Naive thymus-derived CD4-positive, alpha-beta T cell (primary cell): ENCODE measurements around the gene NRP1. TPM values are rescaled to one million over a fixed set of nuclear protein-coding genes. Genes with fewer than 3 reads are reported as not detected.

Source experiments
- ATAC-seq: fragments of 150-1000 bp; cut with Tn5 transposase; 2 replicates; pipeline ENCODE4 v1.10.0; 2021; ENCODE audit warnings: mild to moderate bottlenecking, moderate library complexity
- CTCF ChIA-PET: fragments of 350-600 bp; sonication (Branson Sonifier 250); formaldehyde crosslinking; loops from one replicate; lab custom pipeline; 2021; ENCODE audit warnings: antibody characterized with exemption; lab: Charles Lee
- POLR2A ChIA-PET: fragments of 350-600 bp; sonication (Branson Sonifier 250); formaldehyde crosslinking; loops from one replicate; lab custom pipeline; 2021; ENCODE audit warnings: antibody characterized with exemption, inconsistent platforms; lab: Charles Lee
- DNase-seq, 9 donors: peaks; one replicate each; pipeline versions ENCODE4 v3.0.0 to v3.0.0-alpha.2; 2020 to 2022; ENCODE audit warnings: mixed read lengths in 1 of 9
- H3K27ac ChIP-seq: one replicate; pipeline ENCODE4 v1.7.0; 2013; ENCODE audit warnings: mild to moderate bottlenecking, low read depth, low read length, moderate library complexity
- H3K27me3 ChIP-seq, 2 donors: one replicate each; pipeline ENCODE4 v1.7.0; 2013; ENCODE audit warnings: low read length in 2 of 2, mild to moderate bottlenecking in 2 of 2, moderate library complexity in 2 of 2; ENCODE audit not compliant: control insufficient read depth in 2 of 2, insufficient read depth in 2 of 2
- H3K36me3 ChIP-seq, 3 experiments: 1 replicate in 2 of 3; 2 replicates in 1 of 3; pipeline ENCODE4 v1.7.0; 2013; ENCODE audit warnings: low read length in 3 of 3, mild to moderate bottlenecking in 3 of 3, moderate library complexity in 1 of 3; ENCODE audit not compliant: insufficient read depth in 3 of 3, control insufficient read depth in 2 of 3
- H3K4me1 ChIP-seq, 2 donors: one replicate each; pipeline ENCODE4 v1.7.0; 2013; ENCODE audit warnings: low read length in 2 of 2, mild to moderate bottlenecking in 2 of 2, moderate library complexity in 1 of 2; ENCODE audit not compliant: control insufficient read depth in 2 of 2, insufficient read depth in 2 of 2
- H3K4me3 ChIP-seq: 2 replicates; pipeline ENCODE4 v1.7.0; 2013; ENCODE audit warnings: mild to moderate bottlenecking, low read length
- H3K9me3 ChIP-seq, 3 experiments: 1 replicate in 2 of 3; 2 replicates in 1 of 3; pipeline ENCODE4 v1.7.0; 2013; ENCODE audit warnings: low read length in 3 of 3; ENCODE audit not compliant: control insufficient read depth in 2 of 3
- H3K27ac Mint-ChIP-seq, 9 donors: one replicate each; pipeline ENCODE4 v1.8.0; 2020 to 2022; ENCODE audit warnings: mixed read lengths in 9 of 9, mild to moderate bottlenecking in 8 of 9, moderate library complexity in 5 of 9, inconsistent platforms in 2 of 9
- H3K27me3 Mint-ChIP-seq, 5 donors: one replicate each; pipeline ENCODE4 v1.8.0; 2021 to 2022; ENCODE audit warnings: mixed read lengths in 5 of 5, mild to moderate bottlenecking in 1 of 5
- H3K36me3 Mint-ChIP-seq, 5 donors: one replicate each; pipeline ENCODE4 v1.8.0; 2020 to 2022; ENCODE audit warnings: mixed read lengths in 5 of 5, mild to moderate bottlenecking in 3 of 5, inconsistent platforms in 1 of 5
- H3K4me1 Mint-ChIP-seq, 7 donors: one replicate each; pipeline ENCODE4 v1.8.0; 2020 to 2022; ENCODE audit warnings: mixed read lengths in 7 of 7, mild to moderate bottlenecking in 3 of 7, inconsistent platforms in 1 of 7
- H3K4me3 Mint-ChIP-seq, 10 donors: one replicate each; pipeline ENCODE4 v1.8.0; 2020 to 2022; ENCODE audit warnings: mild to moderate bottlenecking in 10 of 10, mixed read lengths in 10 of 10, moderate library complexity in 6 of 10, inconsistent platforms in 2 of 10
- H3K9me3 Mint-ChIP-seq, 11 donors: one replicate each; pipeline ENCODE4 v1.8.0; 2020 to 2022; ENCODE audit warnings: mixed read lengths in 11 of 11, mild to moderate bottlenecking in 4 of 11, inconsistent platforms in 1 of 11, moderate library complexity in 1 of 11
- intact Hi-C, 2 donors: fragments of 100-400 bp; cut with micrococcal nuclease; formaldehyde crosslinking; loops; one replicate each; pipeline ENCODE4 v1.15.1; 2023
- polyA plus RNA-seq, 2 donors: library from polyadenylated mRNA; unstranded; fragments of 300-500 nt; fragmentation: Illumina TruSeq; gene quantifications; one replicate each; pipeline ENCODE4 v1.2.3, GENCODE V29; 2021
- total RNA-seq, 6 experiments: library from RNA in 5 of 6; stranded (reverse) in 5 of 6; gene quantifications; 1 replicate in 5 of 6; 2 replicates in 1 of 6; pipeline ENCODE4 v1.2.3 and lab custom pipeline; 2021 to 2026

The NRP1 gene
- total and polyA plus RNA-seq, 7 experiments from 2014 or later, result 0.72 to 4.6 (median 1.6) TPM; not detected in 2

DNA sequence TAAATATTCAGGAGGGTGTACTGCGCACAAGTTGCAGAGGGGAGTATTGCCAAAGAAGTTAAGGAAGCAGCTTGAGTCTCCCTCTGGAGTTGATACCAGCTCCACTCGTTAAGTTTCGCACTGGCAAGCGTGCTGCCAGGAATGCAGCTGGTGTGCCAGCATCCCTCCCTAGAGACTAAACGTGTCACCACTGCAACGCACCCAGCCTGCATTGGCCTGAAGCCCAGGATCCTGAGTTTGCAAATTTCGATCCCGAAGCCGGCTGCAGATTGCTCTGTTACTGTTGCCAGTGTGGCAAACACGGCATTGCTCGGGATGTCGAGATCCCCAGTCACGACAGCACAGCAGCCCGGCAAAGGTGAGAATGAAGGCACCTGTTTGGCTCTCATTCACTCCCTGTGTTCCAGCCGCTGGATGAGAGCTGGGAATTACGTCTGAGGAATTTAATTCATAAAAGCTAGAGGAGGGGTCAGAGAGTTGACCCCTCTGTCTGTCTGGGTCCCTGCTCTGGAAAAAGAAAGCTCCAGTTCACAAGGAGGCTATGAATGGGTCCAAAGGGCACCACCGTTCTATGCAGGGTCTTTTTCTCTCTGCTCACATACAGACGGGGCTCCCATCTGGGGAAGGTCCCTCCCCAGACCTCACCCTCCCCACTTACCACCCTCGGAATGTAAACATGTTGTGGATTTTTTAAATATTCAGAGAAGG, 61.0 kb downstream of the NRP1 start:
- ChIA-PET POLR2A (no interaction called here), CTCF (interaction anchor here (0.8 kb wide), 1 partner anchor 59 kb away, joined by 3 read pairs; no protein-coding TSS in a partner anchor)
- Mint-ChIP-seq H3K4me1 (no peaks in the 10 kb centered on the region), H3K4me3 (no peak overlapping the region), H3K27ac (no peak overlapping the region), H3K27me3 (peaks cover 0 to 37% (median 6%) of the 10 kb centered on the region in 5 donors), H3K9me3 (peaks cover 0 to 1% (median 0%) of the 10 kb centered on the region in 11 donors), H3K36me3 (no peaks in the 10 kb centered on the region)
- intact Hi-C loops, result no loop called here
- Histone ChIP-seq H3K36me3 (no peaks in the 10 kb centered on the region), H3K4me1 (no peaks in the 10 kb centered on the region), H3K9me3 (no peaks in the 10 kb centered on the region), H3K4me3 (no peak overlapping the region), H3K27ac (no peak overlapping the region), H3K27me3 (no peaks in the 10 kb centered on the region)
- ATAC-seq (no peak), DNase-seq (no peak)

DNA sequence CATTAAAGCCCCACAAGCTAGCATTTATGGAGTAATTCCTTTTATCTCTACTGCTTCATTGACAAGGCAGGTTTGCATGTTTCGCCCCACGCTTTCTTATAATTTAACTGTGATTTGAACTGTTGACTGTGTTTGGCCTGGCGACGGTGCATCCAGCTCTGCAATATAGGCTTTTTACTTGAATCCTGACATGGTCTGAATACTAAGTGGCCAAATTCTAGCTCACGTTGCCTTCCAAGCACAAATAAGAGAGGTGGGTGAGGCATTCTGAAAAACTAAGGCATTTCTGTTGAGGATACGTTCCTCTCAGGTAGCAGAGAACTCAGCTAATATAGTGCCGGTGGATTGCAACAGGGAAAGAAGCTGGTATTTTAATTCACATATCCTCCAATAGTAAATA, 61.8 kb downstream of the NRP1 start:
- Histone ChIP-seq H3K4me3 (no peak overlapping the region), H3K9me3 (no peaks in the 10 kb centered on the region), H3K27me3 (no peaks in the 10 kb centered on the region), H3K27ac (no peak overlapping the region), H3K4me1 (no peaks in the 10 kb centered on the region), H3K36me3 (no peaks in the 10 kb centered on the region)
- intact Hi-C loops, result no loop called here
- ChIA-PET CTCF (interaction anchor here (0.8 kb wide), 1 partner anchor 60 kb away, joined by 3 read pairs; no protein-coding TSS in a partner anchor), POLR2A (no interaction called here)
- no peak for DNase-seq
- Mint-ChIP-seq H3K4me1 (no peaks in the 10 kb centered on the region), H3K36me3 (no peaks in the 10 kb centered on the region), H3K4me3 (no peak overlapping the region), H3K27ac (no peak overlapping the region), H3K27me3 (peaks cover 0 to 34% (median 6%) of the 10 kb centered on the region in 5 donors), H3K9me3 (no peaks in the 10 kb centered on the region)
- ATAC-seq, result no peak

DNA sequence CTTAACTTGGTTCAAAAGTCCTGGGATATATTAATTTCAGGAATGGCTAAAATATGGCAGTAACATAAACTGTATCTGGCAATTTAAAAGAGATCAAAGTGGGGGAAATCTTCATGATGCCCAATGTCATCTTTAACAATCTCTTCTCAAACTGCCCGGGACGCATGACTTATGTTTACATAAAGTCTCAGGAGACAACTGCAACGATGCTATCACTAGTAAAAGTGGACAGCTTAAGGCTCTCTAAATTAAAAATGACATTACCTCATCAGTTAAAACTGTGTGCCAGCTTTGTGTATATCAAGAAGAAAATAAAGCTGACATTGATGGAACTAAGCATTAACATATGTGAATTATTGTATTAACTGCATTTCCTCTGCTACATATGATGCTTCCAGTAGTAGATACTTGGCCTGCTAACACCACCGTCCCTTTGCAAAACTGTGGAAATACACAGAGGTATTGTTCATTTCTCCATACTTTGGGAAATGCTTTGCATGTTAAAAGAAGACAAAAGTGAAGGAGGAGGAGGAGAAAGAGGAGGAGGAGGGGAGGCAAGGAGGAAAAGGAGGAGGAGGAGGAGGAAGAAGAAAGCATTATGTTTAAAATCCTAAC, 62.4 kb downstream of the NRP1 start:
- Histone ChIP-seq H3K27me3 (no peaks in the 10 kb centered on the region), H3K27ac (no peak overlapping the region), H3K4me1 (no peaks in the 10 kb centered on the region), H3K4me3 (no peak overlapping the region), H3K9me3 (no peaks in the 10 kb centered on the region), H3K36me3 (no peaks in the 10 kb centered on the region)
- H3K4me1 Mint-ChIP-seq, result peaks cover 0 to 2% (median 0%) of the 10 kb centered on the region in 7 donors
- H3K27me3 Mint-ChIP-seq, result peaks cover 0 to 36% (median 6%) of the 10 kb centered on the region in 5 donors
- no peak overlapping the region for H3K4me3 Mint-ChIP-seq
- CTCF ChIA-PET, result interaction anchor here (1.2 kb wide), 1 partner anchor 55 kb away, joined by 3 read pairs; no protein-coding TSS in a partner anchor
- ATAC-seq, result no peak
- H3K36me3 Mint-ChIP-seq, result peaks cover 0 to under 1% (median 0%) of the 10 kb centered on the region in 5 donors
- H3K27ac Mint-ChIP-seq, result no peak overlapping the region
- POLR2A ChIA-PET, result no interaction called here
- no peak for DNase-seq
- H3K9me3 Mint-ChIP-seq, result no peaks in the 10 kb centered on the region
- intact Hi-C loops, result no loop called here

DNA sequence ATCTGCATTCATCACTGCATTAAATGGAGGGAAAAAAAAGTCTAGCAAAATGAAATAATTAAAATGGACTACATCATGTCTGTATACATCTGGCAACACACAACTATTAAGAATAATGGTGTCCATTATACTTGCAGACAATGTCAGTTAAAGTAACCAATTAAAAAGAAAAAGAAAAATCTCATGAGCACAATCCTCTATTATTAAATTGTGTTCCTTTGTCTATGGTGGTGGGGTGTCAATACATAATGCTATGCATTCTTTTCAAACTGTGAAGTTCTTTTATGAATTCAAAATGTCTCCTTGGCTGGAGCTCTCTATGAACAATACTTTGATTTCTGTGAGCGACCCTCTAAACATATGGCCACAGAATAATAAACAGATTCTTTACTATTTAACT, 63.5 kb downstream of the NRP1 start:
- POLR2A ChIA-PET, result no interaction called here
- CTCF ChIA-PET, result interaction anchor here (1.2 kb wide), 1 partner anchor 56 kb away, joined by 3 read pairs; no protein-coding TSS in a partner anchor
- no peak overlapping the region for H3K27ac Mint-ChIP-seq

DNA sequence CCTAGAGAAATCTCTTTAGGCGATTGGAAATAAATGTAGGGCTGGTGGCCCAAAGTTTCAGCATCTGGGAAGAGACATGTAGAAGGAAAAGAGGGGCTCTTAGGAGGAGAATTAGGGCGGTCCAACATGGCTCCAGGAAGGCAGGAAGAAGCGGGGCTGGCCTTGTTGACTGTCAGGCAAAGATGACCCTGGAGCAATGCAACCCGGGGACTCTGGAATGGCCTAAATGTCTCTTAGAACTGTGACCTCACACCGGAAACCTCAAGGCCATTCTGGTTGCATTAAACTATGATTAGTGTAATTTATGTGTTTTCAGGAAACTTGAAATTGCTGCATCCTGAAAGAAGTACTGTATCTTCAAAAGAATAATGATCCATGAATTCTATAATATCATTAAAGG, 66.8 kb downstream of the NRP1 start:
- intact Hi-C loops, result no loop called here
- H3K27ac Mint-ChIP-seq, result peak overlapping the region in 1 of 9 donors; percentile 41
- no peak overlapping the region for H3K4me3 Mint-ChIP-seq

More for the DNA sequence above, 63.5 kb downstream of the NRP1 start:
- no peak overlapping the region for H3K4me3 ChIP-seq
- H3K4me1 ChIP-seq, result no peaks in the 10 kb centered on the region
- no peak overlapping the region for H3K27ac ChIP-seq
- Mint-ChIP-seq H3K9me3 (peaks cover 0 to 2% (median 0%) of the 10 kb centered on the region in 11 donors), H3K4me3 (no peak overlapping the region), H3K27me3 (peaks cover 0 to 30% (median 6%) of the 10 kb centered on the region in 5 donors), H3K36me3 (peaks cover 0 to 2% (median 0%) of the 10 kb centered on the region in 5 donors), H3K4me1 (peaks cover 0 to 4% (median 0%) of the 10 kb centered on the region in 7 donors)
- H3K9me3 ChIP-seq, result no peaks in the 10 kb centered on the region
- H3K36me3 ChIP-seq, result no peaks in the 10 kb centered on the region
- DNase-seq, result no peak
- ATAC-seq, result no peak
- intact Hi-C loops, result no loop called here
- no peaks in the 10 kb centered on the region for H3K27me3 ChIP-seq

DNA sequence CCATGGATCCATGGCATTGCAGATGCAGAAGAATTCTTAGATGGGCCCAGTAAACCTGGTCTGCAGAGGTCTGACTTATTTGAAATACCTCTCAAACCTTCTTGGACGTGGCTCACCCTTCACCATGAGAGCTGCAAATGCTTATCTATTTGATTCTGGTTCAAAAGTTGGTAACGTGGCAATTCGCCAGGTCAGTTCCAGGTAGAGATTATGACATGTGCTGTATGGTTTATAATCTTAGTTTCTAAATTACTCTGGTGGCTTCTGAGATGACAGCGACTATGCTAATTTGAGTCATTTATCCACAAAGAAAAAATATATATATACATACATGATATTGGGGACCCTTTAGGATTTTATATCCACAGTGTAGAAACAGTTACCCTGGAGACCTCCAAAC, 68.8 kb downstream of the NRP1 start:
- H3K27ac ChIP-seq, result no peak overlapping the region
- DNase-seq, result no peak
- H3K9me3 Mint-ChIP-seq, result peaks cover 0 to 2% (median 0%) of the 10 kb centered on the region in 11 donors
- H3K4me3 ChIP-seq, result no peak overlapping the region
- no peaks in the 10 kb centered on the region for H3K4me1 ChIP-seq
- ATAC-seq, result no peak
- ChIA-PET POLR2A (no interaction called here), CTCF (no interaction called here)
- H3K27me3 ChIP-seq, result no peaks in the 10 kb centered on the region
- intact Hi-C loops, result no loop called here
- peaks cover 0 to 5% (median 0%) of the 10 kb centered on the region in 5 donors for H3K36me3 Mint-ChIP-seq
- peaks cover 0 to 23% (median 0%) of the 10 kb centered on the region in 7 donors for H3K4me1 Mint-ChIP-seq
- H3K36me3 ChIP-seq, result no peaks in the 10 kb centered on the region
- peaks cover 0 to 11% (median 0%) of the 10 kb centered on the region in 5 donors for H3K27me3 Mint-ChIP-seq
- no peaks in the 10 kb centered on the region for H3K9me3 ChIP-seq
- no peak overlapping the region for H3K27ac Mint-ChIP-seq
- H3K4me3 Mint-ChIP-seq, result no peak overlapping the region

More for the DNA sequence above, 66.8 kb downstream of the NRP1 start:
- CTCF ChIA-PET, result no interaction called here
- POLR2A ChIA-PET, result no interaction called here
- Histone ChIP-seq H3K9me3 (no peaks in the 10 kb centered on the region), H3K27me3 (no peaks in the 10 kb centered on the region), H3K4me3 (no peak overlapping the region), H3K4me1 (no peaks in the 10 kb centered on the region), H3K27ac (no peak overlapping the region), H3K36me3 (no peaks in the 10 kb centered on the region)
- H3K9me3 Mint-ChIP-seq, result peaks cover 0 to 2% (median 0%) of the 10 kb centered on the region in 11 donors
- peaks cover 0 to 23% (median 6%) of the 10 kb centered on the region in 5 donors for H3K27me3 Mint-ChIP-seq
- peaks cover 0 to 23% (median 0%) of the 10 kb centered on the region in 7 donors for H3K4me1 Mint-ChIP-seq
- H3K36me3 Mint-ChIP-seq, result peaks cover 0 to 3% (median 0%) of the 10 kb centered on the region in 5 donors
- no peak for ATAC-seq
- no peak for DNase-seq
